Measurements from ENCODE around the gene YY1.
"Not testable (repeated sequence)": the region's sequence is repeated elsewhere in the genome, so short reads cannot be mapped to it uniquely, and the experiment has no call there.

YY1 gene

DNA sequence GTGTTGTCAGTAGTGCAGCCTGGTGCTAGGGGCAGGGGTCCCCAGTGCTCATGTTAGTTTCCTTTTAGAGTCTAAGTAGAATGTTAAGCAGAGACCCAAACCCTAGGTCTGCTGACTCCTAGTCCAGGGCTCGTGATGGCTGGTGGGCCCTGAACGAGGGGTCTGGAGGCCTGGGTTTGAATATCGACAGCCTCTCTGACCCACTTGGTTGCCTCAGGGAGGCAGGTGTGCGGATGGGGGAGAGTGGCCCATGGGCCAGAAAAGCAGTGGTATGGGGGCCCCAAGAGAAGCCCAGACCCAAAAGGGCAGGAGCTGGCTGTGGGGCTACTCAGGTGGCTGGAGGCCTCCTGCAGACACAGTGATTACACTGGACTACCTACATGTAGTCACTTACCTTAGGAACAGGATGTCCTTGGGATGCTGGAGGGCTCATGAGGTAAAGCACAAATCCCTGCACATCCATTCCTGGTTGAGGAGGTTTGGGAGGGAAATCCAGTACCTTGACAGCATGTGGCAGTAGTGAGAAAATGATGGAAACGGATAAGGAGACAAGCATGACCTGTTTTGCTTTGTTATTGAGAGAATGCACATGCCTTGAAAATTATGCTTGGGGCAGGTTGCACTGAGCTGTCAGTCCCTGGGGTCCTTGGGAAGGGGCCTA, 69.0 kb downstream of the YY1 start:
- intact Hi-C loops (cut with micrococcal nuclease), result loop anchor here (5.0 kb wide), 1 partner anchor 34 kb away; no protein-coding TSS in a partner anchor
- Mint-ChIP-seq H3K27ac (peak overlapping the region; percentile 92), H3K36me3 (ENCODE audit: low read depth) (peaks cover 12% of the 10 kb centered on the region), H3K9me3 (no peaks in the 10 kb centered on the region), H3K4me3 (peak overlapping the region; percentile 86), H3K27me3 (peaks cover 3% of the 10 kb centered on the region), H3K4me1 (ENCODE audit: low read depth) (peaks cover 75% of the 10 kb centered on the region)

DNA sequence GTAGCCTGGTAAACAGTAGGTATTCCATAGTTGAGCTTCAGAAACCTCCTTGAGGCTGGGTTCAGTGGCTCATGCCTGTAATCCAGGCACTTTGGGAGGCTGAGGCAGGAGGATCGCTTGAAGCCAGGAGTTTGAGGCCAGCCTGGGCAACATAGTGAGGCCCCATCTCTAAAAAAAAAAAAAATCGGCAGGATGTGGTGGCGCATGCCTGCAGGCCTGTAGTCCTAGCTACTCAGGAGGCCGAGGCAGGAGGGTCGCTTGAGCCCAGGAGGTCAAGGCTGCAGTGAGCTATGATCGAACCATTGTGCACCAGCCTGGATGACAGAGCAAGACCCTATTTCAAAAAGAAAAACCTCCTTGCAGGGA, 69.5 kb downstream of the YY1 start:
- not testable (repeated sequence) for H3K4me3 Mint-ChIP-seq
- intact Hi-C loops (cut with micrococcal nuclease), result loop anchor here (5.0 kb wide), 1 partner anchor 34 kb away; no protein-coding TSS in a partner anchor

DNA sequence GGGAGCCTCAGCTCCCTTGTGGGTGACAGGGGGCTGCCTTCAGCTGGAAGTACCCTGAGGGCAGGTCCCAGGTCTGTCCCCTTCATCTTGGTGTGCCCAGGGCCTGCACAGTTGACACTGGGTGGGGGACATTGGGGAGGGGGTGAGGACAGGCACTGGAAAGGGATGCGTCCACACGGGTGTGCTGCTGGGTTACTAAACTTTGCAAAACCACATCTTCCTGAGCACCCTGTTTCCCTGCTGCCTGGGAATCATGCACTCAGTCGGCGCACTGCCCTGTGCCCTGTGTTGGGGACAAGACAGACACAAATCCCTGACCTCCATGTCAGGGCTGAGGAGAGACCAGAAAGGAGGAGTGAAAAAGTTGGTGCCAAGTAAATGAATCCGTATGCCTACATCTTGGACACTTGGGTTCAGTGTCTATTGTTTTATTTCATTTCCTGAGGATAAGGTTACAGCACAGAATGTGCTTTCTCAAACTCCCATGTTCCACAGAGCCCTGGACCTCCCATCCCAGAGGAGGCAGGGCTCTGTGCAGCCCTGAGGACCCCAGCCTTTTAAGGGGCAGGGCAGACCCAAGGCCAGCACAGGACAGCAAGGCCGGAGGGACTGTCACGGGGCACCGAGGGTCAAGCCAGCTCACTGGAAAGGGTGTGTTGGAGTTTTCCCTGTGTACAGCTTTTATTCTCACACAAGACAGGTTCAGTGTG, 70.2 kb downstream of the YY1 start:
- H3K27me3 Mint-ChIP-seq, result peaks cover 4% of the 10 kb centered on the region
- H3K4me1 Mint-ChIP-seq (ENCODE audit: low read depth), result peaks cover 70% of the 10 kb centered on the region
- no peak overlapping the region for H3K27ac Mint-ChIP-seq
- H3K4me3 Mint-ChIP-seq, result no peak overlapping the region
- intact Hi-C loops (cut with micrococcal nuclease), result loop anchor here (5.0 kb wide), 1 partner anchor 33 kb away; no protein-coding TSS in a partner anchor
- no peaks in the 10 kb centered on the region for H3K9me3 Mint-ChIP-seq
- peaks cover 11% of the 10 kb centered on the region for H3K36me3 Mint-ChIP-seq (ENCODE audit: low read depth)

More for the DNA sequence above, 69.5 kb downstream of the YY1 start:
- H3K27ac Mint-ChIP-seq, H3K27me3 Mint-ChIP-seq, H3K9me3 Mint-ChIP-seq: not testable (repeated sequence)
- peaks cover 11% of the 10 kb centered on the region for H3K36me3 Mint-ChIP-seq (ENCODE audit: low read depth)
- peaks cover 75% of the 10 kb centered on the region for H3K4me1 Mint-ChIP-seq (ENCODE audit: low read depth)

DNA sequence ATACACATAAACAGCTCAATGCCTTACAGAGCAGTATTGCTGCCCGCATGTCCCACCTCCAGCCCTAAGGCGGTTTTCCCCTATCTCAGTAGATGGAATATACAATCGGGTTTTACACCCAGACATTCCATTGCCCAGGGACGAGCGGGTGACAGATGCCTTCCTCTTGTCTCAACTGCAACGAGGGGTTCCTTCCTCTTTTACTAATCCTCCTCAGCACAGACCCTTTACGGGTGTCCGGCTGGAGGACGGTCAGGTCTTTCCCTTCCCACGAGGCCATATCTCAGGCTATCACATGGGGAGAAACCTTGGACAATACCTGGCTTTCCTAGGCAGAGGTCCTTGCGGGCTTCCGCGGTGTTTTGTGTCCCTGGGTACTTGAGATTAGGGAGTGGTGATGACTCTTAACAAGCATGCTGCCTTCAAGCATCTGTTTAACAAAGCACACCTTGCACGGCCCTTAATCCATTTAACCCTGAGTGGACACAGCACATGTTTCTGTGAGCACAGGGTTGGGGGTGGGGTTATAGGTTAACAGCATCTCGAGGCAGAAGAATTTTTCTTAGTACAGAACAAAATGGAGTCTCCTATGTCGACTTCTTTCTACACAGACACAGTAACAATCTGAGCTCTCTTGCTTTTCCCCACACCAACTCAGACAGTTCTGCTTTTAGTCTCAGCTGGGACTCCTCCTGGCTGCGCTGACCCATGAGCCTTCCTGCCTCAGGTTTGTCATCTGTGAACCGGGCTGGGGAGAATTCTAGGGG, 73.3 kb downstream of the YY1 start:
- peak overlapping the region; percentile 26 for H3K4me3 Mint-ChIP-seq
- peaks cover 64% of the 10 kb centered on the region for H3K4me1 Mint-ChIP-seq (ENCODE audit: low read depth)
- peak overlapping the region; percentile 80 for H3K27ac Mint-ChIP-seq
- H3K9me3 Mint-ChIP-seq; H3K36me3 Mint-ChIP-seq (ENCODE audit: low read depth); H3K27me3 Mint-ChIP-seq; intact Hi-C loops (cut with micrococcal nuclease): not testable (repeated sequence)

DNA sequence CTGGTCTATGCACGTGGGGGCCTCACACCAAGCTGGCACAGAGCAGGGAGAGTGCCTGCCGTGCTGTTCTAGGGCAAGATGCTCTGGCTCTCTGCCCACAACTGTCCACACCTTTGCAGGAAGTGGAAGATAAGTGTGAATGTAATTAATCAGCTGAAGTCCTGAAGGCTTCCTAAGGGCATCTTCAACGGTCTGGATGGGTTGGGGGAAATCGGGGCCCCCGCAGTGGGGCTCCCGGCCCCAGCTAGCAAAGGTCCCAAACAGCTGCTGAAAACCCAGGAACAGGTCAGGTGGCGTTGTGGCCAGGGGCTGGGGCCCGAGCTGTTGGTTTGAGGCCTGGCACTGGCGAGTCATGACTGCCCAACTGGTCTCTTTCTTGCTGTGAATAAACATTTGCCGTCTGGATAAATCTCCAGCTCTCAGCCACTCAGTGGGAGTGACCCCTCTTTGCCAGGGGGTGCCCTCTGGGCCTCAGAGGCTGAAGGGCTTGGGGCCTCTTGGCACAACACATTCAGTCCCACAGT, 74.0 kb downstream of the YY1 start:
- Mint-ChIP-seq H3K4me1 (ENCODE audit: low read depth) (peaks cover 62% of the 10 kb centered on the region), H3K27ac (peak overlapping the region; percentile 80), H3K27me3 (peaks cover 10% of the 10 kb centered on the region), H3K9me3 (no peaks in the 10 kb centered on the region), H3K4me3 (no peak overlapping the region), H3K36me3 (ENCODE audit: low read depth) (no peaks in the 10 kb centered on the region)
- intact Hi-C loops (cut with micrococcal nuclease), result no loop called here

DNA sequence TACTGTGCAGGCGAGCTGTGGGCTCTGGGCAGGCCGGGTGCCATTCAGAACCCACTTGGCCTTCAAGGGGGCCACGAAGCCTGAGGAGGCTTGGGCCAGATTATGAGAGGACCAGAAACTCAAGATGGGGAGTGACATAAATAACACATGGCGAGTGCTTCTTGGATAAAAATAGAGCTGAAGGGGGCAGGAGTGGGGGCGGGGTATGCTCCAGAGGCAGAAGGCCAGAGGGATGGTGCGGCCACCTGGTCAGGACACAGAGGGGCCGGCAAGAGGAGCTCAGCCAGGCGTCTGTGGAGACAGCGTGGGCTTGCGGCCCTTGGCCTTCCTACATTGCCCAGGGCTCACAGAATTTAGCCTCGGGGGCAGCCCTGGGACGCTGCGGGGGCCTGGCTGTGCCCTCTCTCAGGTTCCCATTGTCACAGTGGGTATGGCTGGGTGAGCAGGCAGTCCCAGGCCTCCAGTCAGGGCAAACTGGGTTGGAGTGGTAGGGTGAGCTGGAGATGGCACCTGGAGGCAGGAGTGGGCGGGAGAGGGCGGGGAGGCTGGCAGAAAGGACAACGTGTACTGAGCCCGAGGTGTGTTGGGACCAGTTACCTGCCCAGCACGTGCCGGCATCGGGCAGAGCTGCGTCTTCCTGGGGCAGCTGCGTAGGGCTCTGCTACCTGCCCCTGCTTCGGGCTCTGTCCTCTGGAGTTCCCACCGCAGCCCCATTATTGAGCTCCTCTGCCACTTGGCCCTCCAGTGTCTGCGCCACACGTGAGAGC, 74.7 kb downstream of the YY1 start:
- Mint-ChIP-seq H3K27me3 (peaks cover 8% of the 10 kb centered on the region), H3K36me3 (ENCODE audit: low read depth) (no peaks in the 10 kb centered on the region), H3K27ac (peak overlapping the region; percentile 80), H3K9me3 (no peaks in the 10 kb centered on the region), H3K4me1 (ENCODE audit: low read depth) (peaks cover 57% of the 10 kb centered on the region), H3K4me3 (no peak overlapping the region)
- intact Hi-C loops (cut with micrococcal nuclease), result no loop called here

DNA sequence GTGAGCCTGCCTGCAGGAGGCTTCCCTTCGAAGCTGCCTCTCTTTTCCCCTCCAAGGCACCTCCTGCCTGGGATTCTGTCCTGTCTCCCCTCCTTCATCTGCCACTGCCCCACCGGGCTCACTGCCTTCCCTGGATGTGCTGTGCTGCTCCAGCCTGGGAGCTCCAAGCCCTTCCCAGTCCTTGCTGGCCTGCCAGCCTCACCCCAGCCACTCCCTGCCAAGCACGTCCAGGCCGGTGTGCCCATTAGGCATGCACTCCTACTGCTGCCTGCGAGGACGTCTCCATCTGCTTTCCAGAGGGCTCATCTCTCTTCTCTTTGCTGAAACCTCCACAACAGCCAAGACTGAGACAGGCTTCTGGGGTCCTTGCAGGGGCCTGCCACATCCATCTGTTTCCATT, 75.8 kb downstream of the YY1 start:
- H3K9me3 Mint-ChIP-seq, result no peaks in the 10 kb centered on the region
- intact Hi-C loops (cut with micrococcal nuclease), result no loop called here

DNA sequence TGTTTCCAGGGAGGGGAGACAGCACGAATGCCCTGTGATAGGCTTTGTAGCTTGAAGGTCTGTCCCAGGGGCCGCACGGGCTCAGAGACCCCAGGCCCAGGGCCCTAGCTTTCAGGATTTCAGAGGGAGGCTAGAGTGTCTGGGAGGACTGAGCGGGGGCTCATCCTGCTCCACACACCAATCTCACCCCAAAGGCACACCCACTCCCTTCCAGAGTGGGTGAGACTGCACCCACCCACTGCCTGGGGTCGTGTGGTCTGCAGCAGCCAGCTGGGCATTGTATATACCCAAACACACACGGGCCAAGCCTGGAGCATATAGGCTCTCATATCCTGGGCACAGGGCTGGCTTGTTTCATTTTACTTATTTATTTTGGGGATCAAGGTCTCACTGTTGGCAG, 78.4 kb downstream of the YY1 start:
- Mint-ChIP-seq H3K27ac (peak overlapping the region; percentile 85), H3K4me1 (ENCODE audit: low read depth) (peaks cover 30% of the 10 kb centered on the region)
- intact Hi-C loops (cut with micrococcal nuclease), result no loop called here

More for the DNA sequence above, 75.8 kb downstream of the YY1 start:
- no peak overlapping the region for H3K4me3 Mint-ChIP-seq
- peaks cover 47% of the 10 kb centered on the region for H3K4me1 Mint-ChIP-seq (ENCODE audit: low read depth)
- no peaks in the 10 kb centered on the region for H3K36me3 Mint-ChIP-seq (ENCODE audit: low read depth)
- peaks cover 7% of the 10 kb centered on the region for H3K27me3 Mint-ChIP-seq
- peak overlapping the region; percentile 28 for H3K27ac Mint-ChIP-seq

DNA sequence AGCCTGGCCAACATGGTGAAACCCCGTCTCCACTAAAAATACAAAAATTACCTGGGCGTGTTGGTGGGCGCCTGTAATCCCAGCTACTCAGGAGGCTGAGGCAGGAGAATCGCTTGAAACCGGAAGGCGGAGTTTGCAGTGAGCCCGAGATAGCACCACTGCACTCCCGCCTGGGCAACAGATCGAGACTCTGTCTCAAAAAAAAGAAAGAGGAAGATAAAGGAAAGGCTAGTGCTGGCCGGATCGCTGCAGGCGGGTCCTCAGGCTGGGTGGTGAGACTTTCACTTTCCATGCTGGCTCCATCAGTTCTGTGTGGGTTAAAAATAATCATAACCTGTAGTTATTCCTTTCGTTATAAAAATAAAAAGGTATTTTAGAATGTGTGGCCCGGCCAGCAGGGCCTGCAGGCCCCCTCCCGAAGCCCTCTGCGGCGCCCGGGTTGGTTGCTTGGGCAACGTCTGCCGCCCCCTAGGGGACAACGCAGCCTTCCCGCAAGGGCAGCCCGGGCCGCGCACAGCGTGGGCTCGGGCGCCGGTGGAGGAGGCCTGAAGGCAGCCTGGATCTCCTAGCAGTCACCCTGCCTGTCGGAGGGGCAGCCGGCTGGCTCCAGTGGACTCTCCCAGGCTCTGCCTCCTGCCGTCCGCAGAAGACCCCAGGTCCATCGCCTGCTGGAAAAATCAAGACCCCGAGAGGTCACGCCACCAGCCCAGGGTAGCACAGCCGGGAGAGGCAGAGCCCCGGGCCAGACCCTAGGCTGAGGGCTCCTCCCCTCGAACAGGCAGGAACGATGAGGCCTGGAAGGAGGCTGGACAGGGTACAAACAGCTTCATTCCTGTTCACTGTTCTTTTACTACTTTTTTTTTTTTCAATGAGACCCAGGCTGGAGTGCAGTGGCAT, 79.2 kb downstream of the YY1 start:
- Mint-ChIP-seq H3K27ac (peak overlapping the region; percentile 85), H3K27me3 (peaks cover 23% of the 10 kb centered on the region)
- intact Hi-C loops (cut with micrococcal nuclease), result no loop called here

More for the DNA sequence above, 78.4 kb downstream of the YY1 start:
- Mint-ChIP-seq H3K4me3 (no peak overlapping the region), H3K27me3 (peaks cover 21% of the 10 kb centered on the region), H3K9me3 (no peaks in the 10 kb centered on the region), H3K36me3 (ENCODE audit: low read depth) (no peaks in the 10 kb centered on the region)

DNA sequence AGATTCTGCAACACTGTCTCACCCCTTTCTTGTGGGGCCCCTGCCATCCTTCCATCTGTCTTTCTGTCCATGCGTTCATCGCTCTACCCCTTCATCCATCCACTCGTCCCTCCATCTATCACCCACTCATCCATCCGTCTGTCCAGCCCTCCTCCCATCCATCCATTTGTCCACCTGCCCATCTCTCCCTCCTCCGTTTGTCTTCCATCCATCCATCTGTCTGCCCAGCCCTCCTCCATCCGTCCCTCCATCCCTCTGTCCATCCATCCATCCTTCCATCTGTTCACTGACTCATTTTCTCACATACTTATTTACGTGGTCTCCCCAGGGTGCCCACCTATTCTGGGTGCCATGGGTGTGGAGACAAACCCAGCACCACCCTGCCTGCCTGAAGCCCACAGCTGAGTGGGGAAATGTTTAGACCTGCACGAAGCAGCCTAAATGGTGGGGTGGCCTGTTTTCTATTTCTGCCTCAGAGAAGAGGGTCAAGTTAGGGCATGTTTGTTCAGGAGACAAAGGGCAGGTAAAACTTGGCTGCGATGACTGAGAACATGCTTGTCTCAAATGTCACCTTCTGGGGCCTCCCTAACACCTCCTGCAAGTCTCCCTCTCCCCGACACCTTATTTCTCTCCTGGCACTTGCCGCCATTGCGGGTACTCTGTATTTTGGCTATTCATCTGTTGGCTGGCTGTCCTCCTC, 81.4 kb downstream of the YY1 start:
- intact Hi-C loops (cut with micrococcal nuclease), result no loop called here
- H3K36me3 Mint-ChIP-seq (ENCODE audit: low read depth), result no peaks in the 10 kb centered on the region
- no peaks in the 10 kb centered on the region for H3K9me3 Mint-ChIP-seq
- peaks cover 17% of the 10 kb centered on the region for H3K27me3 Mint-ChIP-seq
- peaks cover 24% of the 10 kb centered on the region for H3K4me1 Mint-ChIP-seq (ENCODE audit: low read depth)
- H3K4me3 Mint-ChIP-seq, result no peak overlapping the region
- H3K27ac Mint-ChIP-seq, result peak overlapping the region; percentile 18

More for the DNA sequence above, 79.2 kb downstream of the YY1 start:
- Mint-ChIP-seq H3K36me3 (ENCODE audit: low read depth) (no peaks in the 10 kb centered on the region), H3K9me3 (no peaks in the 10 kb centered on the region), H3K4me3 (peak overlapping the region; percentile 56), H3K4me1 (ENCODE audit: low read depth) (peaks cover 22% of the 10 kb centered on the region)

DNA sequence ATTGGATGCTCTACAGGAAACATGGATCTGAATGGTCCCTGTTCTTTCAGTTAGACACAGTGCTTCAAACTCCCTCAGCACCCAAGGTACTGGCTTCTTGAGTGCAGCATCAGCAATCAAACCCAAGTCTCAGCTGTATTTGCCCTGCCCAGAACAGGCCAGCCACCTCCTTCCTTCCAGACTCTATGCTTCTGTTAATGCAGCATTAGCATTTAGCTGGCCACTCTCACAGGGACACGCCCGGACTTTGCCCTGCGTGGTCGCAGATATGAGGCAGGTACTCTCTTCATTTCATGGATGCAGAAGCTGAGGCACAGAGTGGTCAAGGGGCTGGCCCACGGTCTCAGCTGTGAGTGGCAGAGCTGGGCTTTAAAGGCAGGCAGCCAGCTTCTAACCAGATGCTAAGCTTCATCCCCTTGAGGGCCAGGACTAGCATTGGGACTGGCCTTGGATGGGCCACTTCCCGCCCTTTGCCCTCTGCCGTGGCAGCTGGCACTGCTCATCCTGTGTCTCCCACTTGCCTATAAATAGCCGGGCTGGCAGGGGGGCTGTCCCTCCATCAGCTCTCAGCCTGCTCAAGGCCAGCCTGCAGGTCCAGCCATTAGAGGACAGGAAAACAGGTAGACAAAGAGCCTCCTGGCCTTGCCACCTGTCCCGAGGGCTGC, 82.7 kb downstream of the YY1 start:
- H3K27me3 Mint-ChIP-seq, result peaks cover 18% of the 10 kb centered on the region
- no peaks in the 10 kb centered on the region for H3K9me3 Mint-ChIP-seq
- no peak overlapping the region for H3K27ac Mint-ChIP-seq
- H3K4me3 Mint-ChIP-seq, result no peak overlapping the region
- H3K36me3 Mint-ChIP-seq (ENCODE audit: low read depth), result no peaks in the 10 kb centered on the region
- H3K4me1 Mint-ChIP-seq (ENCODE audit: low read depth), result peaks cover 31% of the 10 kb centered on the region
- intact Hi-C loops (cut with micrococcal nuclease), result no loop called here
